PC-3 (cell line): ENCODE results near the gene PFKFB2. TPM values are rescaled to one million over a fixed set of nuclear protein-coding genes. Genes with fewer than 3 reads are reported as not detected.

Source experiments
- ATAC-seq: fragments of 200-7000 bp; cut with Tn5 transposase; 2 replicates; pipeline ENCODE4 v1.9.1; 2020; ENCODE audit warnings: mild to moderate bottlenecking, moderate library complexity
- BruUV-seq: library from RNA; stranded (reverse); fragments of 400-500 nt; replicated peaks from 2 replicates; lab custom pipeline; 2021; lab: Mats Ljungman, UMichigan
- CTCF ChIA-PET: fragments of 300-600 bp; sonication (Branson Sonifier 250); formaldehyde crosslinking; loops from one replicate; lab custom pipeline; 2022; ENCODE audit warnings: antibody characterized with exemption; lab: Charles Lee
- POLR2A ChIA-PET: fragments of 300-600 bp; sonication (Branson Sonifier 250); formaldehyde crosslinking; loops from one replicate; lab custom pipeline; 2022; ENCODE audit warnings: antibody characterized with exemption; ENCODE audit not compliant: unreplicated experiment; lab: Charles Lee
- DNase-seq: peaks from one replicate; pipeline ENCODE4 v3.0.0-alpha.2; 2015
- H2AFZ ChIP-seq: fragments of 300-600 bp; sonication (generic); 2 replicates; pipeline ENCODE4 v1.6.0; 2016; ENCODE audit warnings: antibody characterized with exemption, low read length
- H3F3A ChIP-seq: fragments of 300-600 bp; sonication (generic); one replicate; pipeline ENCODE4 v1.6.0; 2017; ENCODE audit warnings: antibody characterized with exemption, low read length, control low read depth, mild to moderate bottlenecking; ENCODE audit not compliant: unreplicated experiment
- H3K27ac ChIP-seq: fragments of 300-600 bp; sonication (generic); 2 replicates; pipeline ENCODE4 v1.5.1; 2016; ENCODE audit warnings: mild to moderate bottlenecking, low read length
- H3K27me3 ChIP-seq: fragments of 300-600 bp; sonication (generic); 2 replicates; pipeline ENCODE4 v1.6.1; 2016; ENCODE audit warnings: low read length, mixed read lengths
- H3K36me3 ChIP-seq: fragments of 300-600 bp; sonication (generic); 2 replicates; pipeline ENCODE4 v1.6.1; 2016; ENCODE audit warnings: low read depth, mixed run types, low read length, mixed read lengths
- H3K4me1 ChIP-seq: fragments of 300-600 bp; sonication (generic); 2 replicates; pipeline ENCODE4 v1.5.1; 2016; ENCODE audit warnings: low read length; ENCODE audit not compliant: insufficient read depth
- H3K4me2 ChIP-seq: fragments of 300-600 bp; sonication (generic); 2 replicates; pipeline ENCODE4 v1.6.0; 2016; ENCODE audit warnings: low read length
- H3K4me3 ChIP-seq: fragments of 300-600 bp; sonication (generic); 2 replicates; pipeline ENCODE4 v1.5.1; 2016; ENCODE audit warnings: mild to moderate bottlenecking, low read length, mixed read lengths
- H3K79me2 ChIP-seq: fragments of 300-600 bp; sonication (generic); 2 replicates; pipeline ENCODE4 v1.6.1; 2017; ENCODE audit warnings: low read length, mixed read lengths
- H3K9ac ChIP-seq: fragments of 300-600 bp; sonication (generic); 2 replicates; pipeline ENCODE4 v1.6.0; 2016; ENCODE audit warnings: mild to moderate bottlenecking, low read length
- H3K9me2 ChIP-seq: fragments of 300-600 bp; sonication (generic); replicated peaks from 2 replicates; pipeline ENCODE4 v1.6.1; 2016; ENCODE audit warnings: mixed run types, low read length, mixed read lengths
- H3K9me3 ChIP-seq: fragments of 300-600 bp; sonication (generic); 2 replicates; pipeline ENCODE4 v1.6.1; 2016; ENCODE audit warnings: low read length, mixed read lengths
- H4K20me1 ChIP-seq: fragments of 300-600 bp; sonication (generic); 2 replicates; pipeline ENCODE4 v1.6.1; 2016; ENCODE audit warnings: low read length, mixed read lengths
- EZH2 ChIP-seq: fragments of 300-600 bp; sonication (generic); IDR thresholded peaks from one replicate; pipeline ENCODE4 v1.6.1; 2017; ENCODE audit warnings: antibody characterized with exemption, mild to moderate bottlenecking, low read length; ENCODE audit not compliant: unreplicated experiment
- EZH2phosphoT487 ChIP-seq: fragments of 300-600 bp; sonication (generic); IDR thresholded peaks from 2 replicates; pipeline ENCODE4 v1.6.1; 2018; ENCODE audit warnings: mild to moderate bottlenecking, antibody characterized with exemption, low read length, borderline replicate concordance
- intact Hi-C: fragments of 100-400 bp; cut with micrococcal nuclease; formaldehyde crosslinking; loops from 2 replicates; pipeline ENCODE4 v1.9.0; 2023
- total RNA-seq: library from RNA; depleted of rRNA; stranded (reverse); fragments of >200 nt; gene quantifications from 2 replicates; pipeline ENCODE4 v1.2.3, GENCODE V29; 2014
- TF ChIP-seq, protein P1 (sequence below): fragments of 300-600 bp; sonication (generic); conservative IDR thresholded peaks from 2 replicates; pipeline ENCODE4 v1.5.1; 2017; ENCODE audit warnings: antibody characterized with exemption, low read depth, mild to moderate bottlenecking, low read length

Gene PFKFB2
- total RNA-seq, 1 experiment from 2014 or later, result 48.6 TPM

DNA sequence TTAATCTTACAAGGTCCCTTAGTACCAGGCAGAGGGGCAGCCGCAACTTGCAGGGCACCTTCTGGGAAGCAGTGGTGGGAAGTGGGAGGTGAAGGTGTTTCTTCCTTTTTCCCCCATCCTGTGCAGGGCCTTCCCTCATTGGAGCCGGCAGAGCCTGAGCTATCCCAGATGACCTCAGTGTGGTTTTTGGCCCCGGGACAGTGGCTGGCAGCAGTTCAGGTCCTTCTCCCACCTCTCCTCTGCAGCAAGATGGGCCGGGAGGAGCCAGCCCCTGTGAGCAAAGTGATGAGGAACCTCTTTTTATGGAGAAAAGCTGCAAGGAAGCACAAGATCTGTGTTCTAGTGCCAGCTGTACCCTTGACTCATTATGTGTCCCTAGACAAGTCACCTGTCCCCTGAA, 6.8 kb downstream of the PFKFB2 start:
- Histone ChIP-seq H3K79me2 (peaks cover 13% of the 10 kb centered on the region), H3K27ac (no peak overlapping the region), H4K20me1 (no peaks in the 10 kb centered on the region), H3K9ac (no peak overlapping the region), H3K9me3 (no peaks in the 10 kb centered on the region), H2AFZ (no peak overlapping the region), H3F3A (no peaks in the 10 kb centered on the region), H3K4me3 (no peak overlapping the region), H3K36me3 (peaks cover 47% of the 10 kb centered on the region), H3K4me1 (peaks cover 12% of the 10 kb centered on the region), H3K27me3 (no peaks in the 10 kb centered on the region), H3K4me2 (no peak overlapping the region), H3K9me2 (no peaks in the 10 kb centered on the region)
- intact Hi-C loops, result loop anchor here (10.0 kb wide), 2 partner anchors 375 to 425 kb away; partner anchors contain the start of genes DYRK3 and MAPKAPK2
- BruUV-seq, result no TSS peak
- no peak for ATAC-seq
- ChIA-PET CTCF (no interaction called here), POLR2A (no interaction called here)
- TF ChIP-seq, protein P1, sequence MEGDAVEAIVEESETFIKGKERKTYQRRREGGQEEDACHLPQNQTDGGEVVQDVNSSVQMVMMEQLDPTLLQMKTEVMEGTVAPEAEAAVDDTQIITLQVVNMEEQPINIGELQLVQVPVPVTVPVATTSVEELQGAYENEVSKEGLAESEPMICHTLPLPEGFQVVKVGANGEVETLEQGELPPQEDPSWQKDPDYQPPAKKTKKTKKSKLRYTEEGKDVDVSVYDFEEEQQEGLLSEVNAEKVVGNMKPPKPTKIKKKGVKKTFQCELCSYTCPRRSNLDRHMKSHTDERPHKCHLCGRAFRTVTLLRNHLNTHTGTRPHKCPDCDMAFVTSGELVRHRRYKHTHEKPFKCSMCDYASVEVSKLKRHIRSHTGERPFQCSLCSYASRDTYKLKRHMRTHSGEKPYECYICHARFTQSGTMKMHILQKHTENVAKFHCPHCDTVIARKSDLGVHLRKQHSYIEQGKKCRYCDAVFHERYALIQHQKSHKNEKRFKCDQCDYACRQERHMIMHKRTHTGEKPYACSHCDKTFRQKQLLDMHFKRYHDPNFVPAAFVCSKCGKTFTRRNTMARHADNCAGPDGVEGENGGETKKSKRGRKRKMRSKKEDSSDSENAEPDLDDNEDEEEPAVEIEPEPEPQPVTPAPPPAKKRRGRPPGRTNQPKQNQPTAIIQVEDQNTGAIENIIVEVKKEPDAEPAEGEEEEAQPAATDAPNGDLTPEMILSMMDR, result no peak
- TF ChIP-seq EZH2phosphoT487, result no peak
- TF ChIP-seq EZH2, result no peak
- DNase-seq, result no peak

DNA sequence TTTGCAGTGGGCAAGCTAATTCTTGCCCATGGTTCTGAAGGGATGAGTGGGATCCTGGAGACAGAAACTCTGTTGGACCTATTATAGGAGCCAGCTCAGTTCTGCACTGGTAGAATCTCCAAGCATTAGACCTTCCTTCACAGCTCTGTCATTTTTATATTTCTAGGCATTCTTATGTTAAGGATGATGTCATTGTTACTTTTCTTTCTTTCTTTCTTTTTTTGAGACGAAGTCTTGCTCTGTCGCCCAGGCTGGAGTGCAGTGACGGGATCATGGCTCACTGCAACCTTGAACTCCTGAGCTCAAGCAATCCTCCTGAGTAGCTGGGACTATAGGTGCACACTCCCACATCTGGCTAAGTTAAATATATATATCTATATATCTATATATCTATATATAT, 7.5 kb downstream of the PFKFB2 start:
- peaks cover 9% of the 10 kb centered on the region; the same call in 1 of the 2 replicates for H3K4me1 ChIP-seq
- H2AFZ ChIP-seq, result no peak overlapping the region
- no peak for TF ChIP-seq EZH2
- TF ChIP-seq EZH2phosphoT487, result no peak
- TF ChIP-seq, protein P1, result no peak
- H4K20me1 ChIP-seq, result no peaks in the 10 kb centered on the region
- no peak overlapping the region for H3K9ac ChIP-seq
- ATAC-seq (no peak), DNase-seq (no peak)
- H3F3A ChIP-seq, result no peaks in the 10 kb centered on the region
- peaks cover 9% of the 10 kb centered on the region; the same call in 1 of the 2 replicates for H3K79me2 ChIP-seq
- no peaks in the 10 kb centered on the region for H3K27me3 ChIP-seq
- peaks cover 52% of the 10 kb centered on the region for H3K36me3 ChIP-seq
- intact Hi-C loops, result no loop called here
- CTCF ChIA-PET, result no interaction called here
- no peak overlapping the region for H3K27ac ChIP-seq
- H3K9me3 ChIP-seq, result no peaks in the 10 kb centered on the region
- no peak overlapping the region for H3K4me3 ChIP-seq
- POLR2A ChIA-PET, result no interaction called here
- H3K4me2 ChIP-seq, result no peak overlapping the region
- H3K9me2 ChIP-seq, result no peaks in the 10 kb centered on the region
- BruUV-seq, result no TSS peak

DNA sequence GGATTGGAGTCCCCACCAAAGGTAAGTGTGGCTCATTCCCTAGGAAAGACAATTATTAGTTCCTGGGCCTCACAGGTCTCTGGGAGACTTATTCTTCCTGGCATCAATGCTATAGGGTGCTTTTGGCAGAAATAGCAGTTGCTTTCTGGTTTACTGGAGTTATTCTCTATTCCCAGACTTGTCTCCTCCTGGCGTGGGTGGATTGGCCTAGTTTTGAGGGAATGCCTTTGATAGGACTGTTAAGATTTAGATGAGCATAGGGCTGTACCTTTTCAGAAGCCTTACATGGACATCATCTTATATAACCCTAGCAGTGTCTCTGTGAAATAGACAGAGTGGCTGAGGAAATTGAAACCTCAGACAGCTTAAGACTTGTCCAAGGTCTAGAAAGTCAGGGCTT, 9.0 kb downstream of the PFKFB2 start:
- Histone ChIP-seq H3K79me2 (no peaks in the 10 kb centered on the region), H2AFZ (no peak overlapping the region), H3F3A (no peaks in the 10 kb centered on the region), H3K9me3 (no peaks in the 10 kb centered on the region), H3K27ac (no peak overlapping the region), H4K20me1 (no peaks in the 10 kb centered on the region), H3K36me3 (peaks cover 62% of the 10 kb centered on the region), H3K27me3 (no peaks in the 10 kb centered on the region), H3K4me2 (no peak overlapping the region), H3K4me1 (no peaks in the 10 kb centered on the region), H3K9me2 (no peaks in the 10 kb centered on the region), H3K9ac (no peak overlapping the region), H3K4me3 (no peak overlapping the region)
- DNase-seq, result no peak
- intact Hi-C loops, result no loop called here
- TF ChIP-seq EZH2 (no peak), EZH2phosphoT487 (no peak)
- TF ChIP-seq, protein P1, result no peak
- ChIA-PET POLR2A (no interaction called here), CTCF (no interaction called here)
- no peak for ATAC-seq
- BruUV-seq, result no TSS peak
